Endometrial microvascular endothelial cells (primary cell): ENCODE measurements around the gene SLC34A3. TPM values are rescaled to one million over a fixed set of nuclear protein-coding genes. Genes with fewer than 3 reads are reported as not detected.

Source experiments
- in situ Hi-C: cut with HindIII; loops from 2 replicates; pipeline ENCODE4 v1.10.0; 2017; ENCODE audit warnings: low sequenced_read_pairs, low pct_unique_long_range_greater_than_20kb; ENCODE audit errors: inconsistent ontology term
- total RNA-seq: library from RNA; depleted of rRNA; stranded (reverse); fragments of >200 nt; gene quantifications from one replicate; pipeline ENCODE4 v1.2.3, GENCODE V29; 2015; ENCODE audit errors: inconsistent ontology term

Gene SLC34A3
- total RNA-seq, 1 donor from 2014 or later: not detected

GRCh38 chr9:137215196-137215986 is 15.3 kb upstream of the SLC34A3 start:
- in situ Hi-C loops: no loop called here

GRCh38 chr9:137216188-137216965 is 14.3 kb upstream of the SLC34A3 start:
- in situ Hi-C loops: no loop called here

GRCh38 chr9:137217276-137218211 is 13.2 kb upstream of the SLC34A3 start:
- in situ Hi-C loops: no loop called here

- in situ Hi-C loops: no loop called here
These were observed 12.4 kb upstream of the SLC34A3 start for GRCh38 chr9:137218212-137218753.

DNA sequence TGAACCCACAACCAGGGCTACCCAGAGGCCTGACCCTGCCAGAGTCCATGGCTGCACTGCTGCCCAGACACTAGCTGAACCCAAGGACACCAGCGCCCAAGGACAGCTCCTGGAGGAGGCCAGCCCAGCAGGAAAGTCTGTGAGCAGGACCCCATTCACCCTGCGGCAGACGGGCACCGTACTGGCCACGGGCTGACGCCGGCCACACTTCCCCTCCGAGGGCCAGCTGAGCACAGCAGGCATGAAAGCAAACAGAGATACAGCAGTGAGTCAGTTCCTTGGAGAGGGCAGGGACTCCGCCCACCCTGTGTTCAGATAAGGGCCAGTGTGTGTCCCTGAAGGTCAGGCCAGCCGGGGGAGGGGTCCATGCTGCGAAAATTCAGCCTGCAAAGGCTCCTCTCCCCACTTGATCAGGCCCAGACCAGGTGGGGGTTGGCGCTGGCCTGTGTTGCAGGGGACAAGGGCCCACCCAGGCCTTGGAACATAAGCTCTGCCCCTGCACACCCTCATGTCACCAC is 11.9 kb upstream of the SLC34A3 start:
- in situ Hi-C loops: no loop called here

DNA sequence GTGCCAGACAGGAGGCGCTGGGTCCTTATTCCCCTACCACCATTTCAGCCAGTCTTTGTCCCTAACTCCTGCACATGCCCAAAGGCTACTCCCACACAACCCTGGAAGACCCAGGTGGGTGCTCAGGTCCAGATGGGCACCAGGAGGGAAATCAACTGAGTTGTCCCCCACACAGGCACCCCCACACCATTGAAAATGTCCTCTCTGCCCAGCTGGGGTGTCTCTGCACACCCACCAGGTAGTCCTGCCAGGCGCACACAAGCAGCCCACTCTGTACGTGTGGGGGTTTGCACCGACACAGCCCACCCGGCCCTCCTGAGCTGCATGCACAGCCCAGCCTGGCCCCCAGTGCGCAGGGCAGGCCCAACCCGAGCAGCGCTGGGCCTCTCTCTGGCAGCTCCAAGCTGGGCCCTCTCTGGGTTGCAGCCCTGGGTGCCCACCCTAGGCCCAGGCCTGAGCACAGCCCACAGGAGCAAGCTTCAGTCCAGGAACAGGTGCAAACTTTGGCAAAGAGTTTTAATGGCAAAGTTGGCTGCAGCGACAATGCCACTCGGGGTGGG is 10.9 kb upstream of the SLC34A3 start:
- in situ Hi-C loops: no loop called here

DNA sequence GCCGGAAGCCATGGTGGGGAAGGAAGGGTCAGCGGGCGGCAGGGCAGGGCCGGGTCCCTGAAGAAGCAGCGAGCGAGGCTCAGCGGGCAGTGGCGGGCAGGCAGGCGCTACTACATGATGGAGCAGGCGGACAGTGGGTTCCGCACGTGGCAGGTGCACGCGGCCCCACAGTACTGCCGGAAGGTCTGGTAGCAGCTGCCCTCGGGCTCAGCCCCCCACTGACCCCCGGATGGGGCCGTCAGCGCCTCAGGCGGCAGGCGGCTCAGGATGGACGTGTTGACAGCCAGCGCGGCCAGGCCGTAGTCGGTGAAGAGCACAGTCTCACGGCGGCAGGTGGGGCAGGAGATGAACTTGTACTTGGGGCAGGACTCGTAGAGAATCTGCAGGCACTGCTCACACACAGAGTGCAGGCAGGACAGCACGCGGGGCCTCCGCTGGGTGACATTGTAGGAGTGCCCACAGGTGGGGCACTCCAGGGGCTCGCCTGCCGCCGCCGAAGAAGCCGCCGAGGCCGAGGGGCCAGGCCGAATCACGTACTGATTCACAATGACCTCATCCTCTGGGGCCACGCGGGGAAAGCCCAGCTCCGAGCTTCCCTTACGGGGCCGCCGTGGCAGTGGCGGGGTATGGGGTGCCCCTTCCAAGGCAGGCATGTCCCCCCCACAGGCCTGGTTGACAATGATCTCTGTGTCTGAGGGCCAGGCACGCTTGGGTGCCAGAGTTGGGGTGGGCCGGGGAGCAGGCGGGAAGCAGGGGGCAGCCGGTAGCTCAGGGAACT is 10.2 kb upstream of the SLC34A3 start:
- in situ Hi-C loops: no loop called here

DNA sequence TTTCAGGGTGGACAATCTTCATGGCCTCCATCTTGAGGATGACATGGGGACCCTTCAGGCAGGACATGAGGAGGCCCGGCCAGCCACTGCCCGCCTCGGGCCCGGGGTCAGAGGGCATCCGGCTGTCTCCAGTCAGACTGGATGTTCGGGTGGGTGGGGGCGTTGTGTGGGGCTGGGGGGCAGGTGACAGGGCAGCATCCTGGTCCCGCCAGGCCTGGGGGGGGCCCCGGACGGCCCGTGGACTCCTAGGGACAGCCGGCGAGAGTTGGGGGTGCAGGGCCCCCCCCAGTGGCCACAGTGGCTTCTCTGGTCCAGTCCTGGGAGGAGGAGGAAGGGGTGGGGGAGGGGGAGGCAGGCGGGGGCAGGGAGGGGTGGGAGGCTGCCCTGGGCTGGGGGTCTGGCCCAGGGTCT is 9.6 kb upstream of the SLC34A3 start:
- in situ Hi-C loops: no loop called here

DNA sequence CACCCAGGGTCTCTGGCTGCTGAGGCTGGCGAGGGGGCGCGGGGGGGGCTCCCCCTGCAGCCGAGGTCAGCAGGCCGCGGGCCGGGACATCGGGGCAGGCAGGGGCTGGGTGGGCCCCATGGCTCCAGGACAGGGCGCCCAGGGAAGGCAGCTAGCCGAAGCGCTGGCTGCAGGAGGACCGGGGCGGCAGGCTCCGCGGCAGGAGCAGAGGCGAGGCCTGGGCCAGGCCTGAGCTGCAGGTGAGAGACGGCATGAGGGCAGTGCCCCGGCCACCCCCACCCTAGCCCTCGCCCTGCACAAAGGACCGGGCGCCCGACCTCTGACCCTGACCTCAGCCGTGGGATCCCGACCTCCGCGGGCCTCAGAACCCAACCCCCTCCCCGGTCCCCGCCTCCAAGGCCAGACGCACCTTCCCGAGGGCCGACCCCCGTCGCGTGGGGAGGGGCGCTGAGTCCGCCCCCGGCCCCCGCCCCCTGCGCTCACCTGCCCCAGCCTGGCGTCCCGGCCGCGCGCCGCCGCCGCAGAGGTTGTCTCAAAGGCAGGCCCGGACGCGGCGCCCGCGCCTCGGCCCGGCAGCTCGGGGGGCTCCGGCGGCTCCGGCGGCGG is 9.1 kb upstream of the SLC34A3 start:
- in situ Hi-C loops: no loop called here

DNA sequence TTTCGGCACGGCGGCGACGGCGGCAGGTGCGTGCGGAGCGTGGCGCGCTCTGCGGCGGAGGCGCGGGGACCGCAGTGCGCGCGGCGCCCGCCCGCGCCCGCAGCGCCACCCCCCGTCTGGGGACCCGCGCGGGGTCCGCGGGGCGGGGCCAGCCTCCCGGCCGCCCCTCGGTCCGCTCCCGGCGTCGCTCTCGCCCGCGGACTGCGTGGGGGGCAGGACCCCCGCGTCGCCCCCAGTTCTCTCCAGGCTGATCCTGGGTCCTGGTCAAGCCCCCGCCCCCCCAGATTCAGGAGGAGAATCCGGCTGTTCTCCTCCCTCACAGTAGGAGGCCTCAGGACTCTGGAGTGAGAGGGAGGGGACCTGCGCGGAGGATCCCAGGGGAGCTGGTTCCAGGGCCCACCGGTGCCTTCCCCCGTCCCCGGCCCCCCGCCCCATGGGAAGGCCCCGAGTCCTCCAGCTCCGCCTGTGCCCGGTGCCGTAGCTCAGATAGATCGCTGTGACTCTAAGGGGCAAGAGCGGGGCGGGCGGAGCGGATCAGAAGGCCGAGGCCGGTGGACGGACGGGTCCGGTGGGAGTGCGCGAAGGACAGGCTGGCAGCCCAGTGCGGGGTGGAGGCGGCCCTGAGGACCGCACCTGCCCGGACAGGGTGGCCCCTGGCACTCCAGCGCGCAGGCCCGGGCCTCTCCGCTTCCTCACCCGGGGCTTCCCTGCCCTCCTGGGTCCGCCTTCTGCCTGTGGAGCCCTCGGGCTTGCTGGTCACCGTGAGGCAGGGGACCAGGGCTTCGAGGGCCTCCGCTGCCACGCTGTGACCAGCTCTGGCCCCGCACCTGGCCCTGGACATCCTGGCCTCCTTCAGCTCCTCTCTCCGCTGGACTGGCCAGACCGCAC is 8.3 kb upstream of the SLC34A3 start, which contains the start of gene RNF208:
RNF208 (minus strand) TSS at position 51 of the 888 bp plus-strand sequence. CDS start 1,028 bp downstream, outside the sequence.
- in situ Hi-C loops: no loop called here

- in situ Hi-C loops: no loop called here
These were observed 7.4 kb upstream of the SLC34A3 start for GRCh38 chr9:137223078-137223970.

GRCh38 chr9:137224830-137225694 is 5.6 kb upstream of the SLC34A3 start, which contains the start of gene CYSRT1:
CYSRT1 (plus strand) TSS chr9:137225174; CDS start chr9:137225622, 448 bp downstream.
- in situ Hi-C loops: no loop called here

- in situ Hi-C loops: no loop called here
These were observed 4.9 kb upstream of the SLC34A3 start for GRCh38 chr9:137225699-137226331.
